Breast epithelium (tissue), 3 donors: Measurements from ENCODE around the gene TRAF3IP1.

Experiments
- CTCF ChIP-seq, 3 donors: fragments of 450-650 bp; IDR thresholded peaks; one replicate each; pipeline ENCODE4 v1.5.1; 2016 to 2017; ENCODE audit warnings: antibody characterized with exemption in 3 of 3, mild to moderate bottlenecking in 3 of 3, moderate library complexity in 3 of 3
- POLR2A ChIP-seq: fragments of 450-650 bp; IDR thresholded peaks from one replicate; pipeline ENCODE4 v1.6.1; 2016; ENCODE audit warnings: antibody characterized with exemption, mild to moderate bottlenecking, moderate library complexity

GRCh38 chr2:238350150-238350897, 30.0 kb downstream of the TRAF3IP1 start:
- TF ChIP-seq CTCF (IDR thresholded peaks at IDR 0.05) (no peak), POLR2A (no peak)
